Activated B cell treated with CpG ODN at 0.5 μM for 24 hours (primary cell): ENCODE results near the gene UBA3. TPM values are rescaled to one million over a fixed set of nuclear protein-coding genes. Genes with fewer than 3 reads are reported as not detected.

Experiments
- ATAC-seq: fragments of 200-7000 bp; cut with Tn5 transposase; one replicate; pipeline ENCODE4 v1.10.0; 2021; ENCODE audit warnings: low read depth, mild to moderate bottlenecking, moderate library complexity
- CTCF ChIA-PET: fragments of 350-600 bp; sonication (Branson Sonifier 250); formaldehyde crosslinking; loops from one replicate; lab custom pipeline; 2021; ENCODE audit warnings: antibody characterized with exemption; lab: Charles Lee
- POLR2A ChIA-PET: fragments of 350-600 bp; sonication (Branson Sonifier 250); formaldehyde crosslinking; loops from one replicate; lab custom pipeline; 2021; ENCODE audit warnings: antibody characterized with exemption; lab: Charles Lee
- DNase-seq: peaks from one replicate; pipeline ENCODE4 v3.0.0; 2022
- H3K27ac Mint-ChIP-seq: one replicate; pipeline ENCODE4 v1.8.0; 2020; ENCODE audit warnings: mixed read lengths
- H3K27me3 Mint-ChIP-seq: one replicate; pipeline ENCODE4 v1.8.0; 2021; ENCODE audit warnings: mixed read lengths
- H3K36me3 Mint-ChIP-seq: one replicate; pipeline ENCODE4 v1.8.0; 2021; ENCODE audit warnings: low read depth, mixed read lengths
- H3K4me1 Mint-ChIP-seq: one replicate; pipeline ENCODE4 v1.8.0; 2021; ENCODE audit warnings: mixed read lengths
- H3K4me3 Mint-ChIP-seq: one replicate; pipeline ENCODE4 v1.8.0; 2020; ENCODE audit warnings: mild to moderate bottlenecking, mixed read lengths
- H3K9me3 Mint-ChIP-seq: one replicate; pipeline ENCODE4 v1.8.0; 2020; ENCODE audit warnings: mixed read lengths
- intact Hi-C: fragments of 100-400 bp; cut with micrococcal nuclease; formaldehyde crosslinking; loops from one replicate; pipeline ENCODE4 v1.15.1; 2024
- total RNA-seq: library from RNA; stranded (reverse); gene quantifications from 2 replicates; pipeline ENCODE4 v1.2.3, GENCODE V29; 2022
- TF ChIP-seq, protein P1 (sequence below): fragments of 200-600 bp; IDR thresholded peaks from one replicate; pipeline ENCODE4 v1.8.0; 2022; ENCODE audit warnings: antibody characterized with exemption, mild to moderate bottlenecking

The UBA3 gene
- total RNA-seq, 1 donor from 2014 or later: 86.6 TPM

DNA sequence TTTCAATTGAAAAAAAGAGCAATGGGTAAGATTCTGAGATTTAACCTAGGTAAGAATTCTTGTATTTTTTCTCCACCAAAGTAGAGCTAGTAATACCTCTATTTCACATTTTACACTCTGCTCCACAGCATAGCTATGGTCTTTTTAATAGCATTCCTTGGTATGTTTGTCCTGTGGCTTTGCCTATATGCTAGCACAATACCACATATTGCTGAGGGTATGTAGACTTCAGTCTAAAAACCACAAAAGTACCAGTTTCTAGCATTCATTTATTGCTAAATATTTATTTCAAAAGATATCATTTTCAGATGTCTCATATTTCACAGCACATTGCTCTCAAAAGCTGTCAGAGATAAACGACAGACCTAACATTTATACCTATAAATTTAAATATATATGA is 48.5 kb downstream of the UBA3 start:
- intact Hi-C loops: no loop called here
- no peak overlapping the region for H3K27ac Mint-ChIP-seq
- TF ChIP-seq, protein P1, sequence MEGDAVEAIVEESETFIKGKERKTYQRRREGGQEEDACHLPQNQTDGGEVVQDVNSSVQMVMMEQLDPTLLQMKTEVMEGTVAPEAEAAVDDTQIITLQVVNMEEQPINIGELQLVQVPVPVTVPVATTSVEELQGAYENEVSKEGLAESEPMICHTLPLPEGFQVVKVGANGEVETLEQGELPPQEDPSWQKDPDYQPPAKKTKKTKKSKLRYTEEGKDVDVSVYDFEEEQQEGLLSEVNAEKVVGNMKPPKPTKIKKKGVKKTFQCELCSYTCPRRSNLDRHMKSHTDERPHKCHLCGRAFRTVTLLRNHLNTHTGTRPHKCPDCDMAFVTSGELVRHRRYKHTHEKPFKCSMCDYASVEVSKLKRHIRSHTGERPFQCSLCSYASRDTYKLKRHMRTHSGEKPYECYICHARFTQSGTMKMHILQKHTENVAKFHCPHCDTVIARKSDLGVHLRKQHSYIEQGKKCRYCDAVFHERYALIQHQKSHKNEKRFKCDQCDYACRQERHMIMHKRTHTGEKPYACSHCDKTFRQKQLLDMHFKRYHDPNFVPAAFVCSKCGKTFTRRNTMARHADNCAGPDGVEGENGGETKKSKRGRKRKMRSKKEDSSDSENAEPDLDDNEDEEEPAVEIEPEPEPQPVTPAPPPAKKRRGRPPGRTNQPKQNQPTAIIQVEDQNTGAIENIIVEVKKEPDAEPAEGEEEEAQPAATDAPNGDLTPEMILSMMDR: no peak
- H3K36me3 Mint-ChIP-seq: peaks cover 75% of the 10 kb centered on the region
- no peak overlapping the region for H3K4me3 Mint-ChIP-seq
- CTCF ChIA-PET: interaction anchor here (1.4 kb wide), 1 partner anchor 18 kb away, joined by 3 read pairs; the partner anchor contains the start of gene EOGT
- POLR2A ChIA-PET: no interaction called here
- H3K9me3 Mint-ChIP-seq: no peaks in the 10 kb centered on the region
- H3K4me1 Mint-ChIP-seq: no peaks in the 10 kb centered on the region
- DNase-seq: no peak
- no peak for ATAC-seq
- H3K27me3 Mint-ChIP-seq: no peaks in the 10 kb centered on the region

DNA sequence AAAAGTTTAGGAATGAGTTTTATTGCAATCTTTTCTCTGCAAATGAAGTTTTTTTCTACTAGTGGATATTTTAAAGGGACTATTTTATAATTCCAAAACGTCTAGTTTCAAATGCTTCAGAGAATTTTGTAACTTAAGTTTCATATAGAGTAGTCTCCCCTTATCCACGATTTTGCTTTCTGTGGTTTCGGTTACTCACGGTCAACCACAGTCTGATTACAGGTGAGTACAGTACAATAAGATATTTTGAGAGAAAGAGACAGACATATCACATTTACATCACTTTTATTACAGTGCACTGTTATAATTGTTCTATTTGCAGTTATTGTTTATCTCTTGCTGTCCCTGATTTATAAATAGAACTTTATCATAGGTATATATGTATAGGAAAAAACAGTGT is 59.3 kb downstream of the UBA3 start:
- ChIA-PET POLR2A (no interaction called here), CTCF (no interaction called here)
- intact Hi-C loops: no loop called here
- no peaks in the 10 kb centered on the region for H3K9me3 Mint-ChIP-seq
- H3K27me3 Mint-ChIP-seq: no peaks in the 10 kb centered on the region
- H3K4me3 Mint-ChIP-seq: no peak overlapping the region
- peaks cover 31% of the 10 kb centered on the region for H3K36me3 Mint-ChIP-seq
- ATAC-seq: no peak
- no peak overlapping the region for H3K27ac Mint-ChIP-seq
- no peak for DNase-seq
- H3K4me1 Mint-ChIP-seq: no peaks in the 10 kb centered on the region
- TF ChIP-seq, protein P1: no peak

DNA sequence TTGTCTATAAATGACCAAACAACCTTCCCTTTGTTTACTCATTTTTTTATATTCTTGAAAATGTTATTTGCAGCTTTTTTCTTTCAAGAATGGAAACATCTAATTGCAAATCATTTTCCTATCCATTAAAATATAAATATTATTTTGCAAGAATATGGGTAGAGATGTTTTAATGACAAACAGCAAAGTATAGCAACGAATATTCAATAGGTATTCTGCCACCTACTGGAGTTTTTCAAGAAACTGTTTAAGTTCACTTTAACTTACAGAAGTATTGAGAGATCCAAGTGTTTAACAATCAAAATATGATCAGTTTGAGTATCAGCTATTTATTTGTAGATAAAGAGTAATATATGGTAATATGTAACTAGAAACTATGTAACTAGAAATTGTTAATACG is 59.7 kb downstream of the UBA3 start:
- ChIA-PET POLR2A (no interaction called here), CTCF (no interaction called here)
- ATAC-seq (no peak), DNase-seq (no peak)
- H3K27me3 Mint-ChIP-seq: no peaks in the 10 kb centered on the region
- intact Hi-C loops: no loop called here
- no peak overlapping the region for H3K27ac Mint-ChIP-seq
- TF ChIP-seq, protein P1: no peak
- peaks cover 26% of the 10 kb centered on the region for H3K36me3 Mint-ChIP-seq
- H3K4me3 Mint-ChIP-seq: no peak overlapping the region
- H3K9me3 Mint-ChIP-seq: no peaks in the 10 kb centered on the region
- H3K4me1 Mint-ChIP-seq: no peaks in the 10 kb centered on the region

DNA sequence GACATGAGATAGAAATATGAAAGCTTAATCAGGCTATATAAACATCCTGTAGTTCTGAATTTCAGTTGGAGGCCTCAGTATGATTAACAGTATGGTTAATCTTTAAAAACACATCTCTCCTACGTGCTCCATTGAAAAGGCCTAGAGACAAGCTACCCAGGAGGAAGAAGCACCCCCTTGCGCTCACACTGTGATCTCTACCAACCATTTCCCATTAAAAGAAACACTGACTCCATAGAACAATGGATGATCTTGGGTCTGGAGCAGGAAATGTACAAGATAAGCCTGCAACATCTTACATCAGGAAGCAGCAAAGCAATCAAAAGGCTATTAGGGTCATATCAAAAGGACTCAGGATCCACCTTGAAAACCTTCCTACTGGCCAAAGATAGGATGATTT is 63.3 kb downstream of the UBA3 start:
- no peak overlapping the region for H3K27ac Mint-ChIP-seq
- DNase-seq (no peak), ATAC-seq (no peak)
- H3K9me3 Mint-ChIP-seq: no peaks in the 10 kb centered on the region
- CTCF ChIA-PET: no interaction called here
- POLR2A ChIA-PET: interaction anchor here (0.8 to 1.0 kb wide), 2 partner anchors 12 to 66 kb away, joined by 3 read pairs; no protein-coding TSS in a partner anchor
- no peaks in the 10 kb centered on the region for H3K27me3 Mint-ChIP-seq
- intact Hi-C loops: no loop called here
- no peak overlapping the region for H3K4me3 Mint-ChIP-seq
- TF ChIP-seq, protein P1: no peak
- peaks cover 9% of the 10 kb centered on the region for H3K4me1 Mint-ChIP-seq
- H3K36me3 Mint-ChIP-seq: peaks cover 12% of the 10 kb centered on the region

DNA sequence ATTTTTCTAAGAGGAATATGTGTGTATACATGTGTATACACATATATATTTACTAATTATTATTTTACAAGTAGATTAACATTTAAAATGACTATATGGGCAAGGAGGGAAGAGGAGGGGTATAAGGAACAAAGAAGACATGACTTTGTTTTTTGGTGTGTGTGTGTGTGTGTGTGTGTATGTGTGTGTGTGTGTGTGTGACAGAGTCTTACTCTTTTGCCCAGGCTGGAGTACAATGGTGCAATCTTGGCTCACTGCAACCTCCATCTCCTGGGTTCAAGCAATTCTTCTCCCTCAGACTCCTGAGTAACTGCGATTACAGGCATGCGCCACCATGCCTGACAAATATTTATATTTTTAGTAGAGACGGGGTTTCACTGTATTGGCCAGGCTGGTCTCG is 64.1 kb downstream of the UBA3 start:
- intact Hi-C loops: no loop called here
- TF ChIP-seq, protein P1: no peak

More for the DNA sequence above, 64.1 kb downstream of the UBA3 start:
- no peaks in the 10 kb centered on the region for H3K9me3 Mint-ChIP-seq
- peaks cover 9% of the 10 kb centered on the region for H3K36me3 Mint-ChIP-seq
- no peak overlapping the region for H3K27ac Mint-ChIP-seq
- H3K4me1 Mint-ChIP-seq: peaks cover 9% of the 10 kb centered on the region
- no peaks in the 10 kb centered on the region for H3K27me3 Mint-ChIP-seq
- DNase-seq (no peak), ATAC-seq (no peak)
- CTCF ChIA-PET: no interaction called here
- POLR2A ChIA-PET: no interaction called here
- no peak overlapping the region for H3K4me3 Mint-ChIP-seq
